B cell (primary cell): ENCODE data around the gene ACADM. TPM values are rescaled to one million over a fixed set of nuclear protein-coding genes. Genes with fewer than 3 reads are reported as not detected.

Experiments
- ATAC-seq: fragments of 200-7000 bp; cut with Tn5 transposase; one replicate; pipeline ENCODE4 v1.10.0; 2021; ENCODE audit warnings: low read depth, mild to moderate bottlenecking, moderate number of reproducible peaks, moderate library complexity
- CTCF ChIA-PET: fragments of 350-600 bp; sonication (Branson Sonifier 250); formaldehyde crosslinking; loops from one replicate; lab custom pipeline; 2021; ENCODE audit warnings: antibody characterized with exemption, inconsistent platforms; lab: Charles Lee
- POLR2A ChIA-PET: fragments of 350-600 bp; sonication (Branson Sonifier 250); formaldehyde crosslinking; loops from one replicate; lab custom pipeline; 2021; ENCODE audit warnings: antibody characterized with exemption; lab: Charles Lee
- DNase-seq: peaks from one replicate; pipeline ENCODE4 v3.0.0; 2013
- H2AFZ ChIP-seq: 2 replicates; pipeline ENCODE4 v1.6.1; 2012; ENCODE audit warnings: mild to moderate bottlenecking, low read depth, low read length; ENCODE audit not compliant: insufficient read depth, poor library complexity, severe bottlenecking
- H3K27ac ChIP-seq, 2 donors: 1 replicate in 1 of 2; 2 replicates in 1 of 2; pipeline ENCODE4 v1.5.1; 2012 to 2013; ENCODE audit warnings: low read length in 2 of 2, mild to moderate bottlenecking in 2 of 2, moderate library complexity in 1 of 2
- H3K27me3 ChIP-seq, 4 experiments: fragments of 200-600 bp in 1 of 4; sonication (generic) in 1 of 4; replicated peaks in 1 of 4; 1 replicate in 2 of 4; 2 replicates in 2 of 4; pipeline versions ENCODE4 v1.6.1 to v1.7.0; 2013 to 2016; ENCODE audit warnings: low read length in 3 of 4, mild to moderate bottlenecking in 2 of 4, mixed read lengths in 1 of 4, moderate library complexity in 1 of 4; ENCODE audit not compliant: insufficient read depth in 4 of 4, control insufficient read depth in 3 of 4; ENCODE audit errors: control extremely low read depth in 1 of 4
- H3K36me3 ChIP-seq, 2 experiments: replicated peaks in 1 of 2; 1 replicate in 1 of 2; 2 replicates in 1 of 2; pipeline versions ENCODE4 v1.6.1 to v1.7.1; 2013; ENCODE audit warnings: low read length in 1 of 2; ENCODE audit not compliant: insufficient read depth in 2 of 2, control insufficient read depth in 1 of 2; ENCODE audit errors: control extremely low read depth in 1 of 2, extremely low read depth in 1 of 2
- H3K4me1 ChIP-seq, 2 donors: fragments of 200-600 bp in 1 of 2; sonication (generic) in 1 of 2; 1 replicate in 1 of 2; 2 replicates in 1 of 2; pipeline versions ENCODE4 v1.5.1 to v1.6.1; 2013 to 2017; ENCODE audit warnings: low read length in 2 of 2; ENCODE audit not compliant: control insufficient read depth in 2 of 2, insufficient read depth in 2 of 2
- H3K4me2 ChIP-seq: replicated peaks from 2 replicates; pipeline ENCODE3; 2012; ENCODE audit warnings: mild to moderate bottlenecking, low read depth, low read length; ENCODE audit not compliant: poor library complexity, severe bottlenecking
- H3K4me3 ChIP-seq, 5 experiments: fragments of 200-600 bp in 1 of 5; sonication (generic) in 1 of 5; 1 replicate in 3 of 5; 2 replicates in 2 of 5; pipeline versions ENCODE4 v1.5.1 to v1.7.0; 2011 to 2016; ENCODE audit warnings: low read length in 4 of 5, mild to moderate bottlenecking in 4 of 5, low read depth in 2 of 5, control low read depth in 1 of 5, moderate library complexity in 1 of 5; ENCODE audit not compliant: insufficient read depth in 1 of 5; ENCODE audit errors: control extremely low read depth in 1 of 5, extremely low read depth in 1 of 5
- H3K79me2 ChIP-seq: fragments of 200-600 bp; sonication (generic); one replicate; pipeline ENCODE4 v1.6.0; 2016; ENCODE audit warnings: low read length; ENCODE audit not compliant: control insufficient read depth, insufficient read depth
- H3K9ac ChIP-seq: fragments of 200-600 bp; sonication (generic); 2 replicates; pipeline ENCODE4 v1.6.1; 2017; ENCODE audit warnings: mild to moderate bottlenecking, low read length, moderate library complexity
- H3K9me3 ChIP-seq, 3 donors: one replicate each; pipeline versions ENCODE4 v1.6.1 to v1.7.1; 2013; ENCODE audit warnings: low read length in 2 of 3; ENCODE audit not compliant: control insufficient read depth in 2 of 3, insufficient read depth in 1 of 3; ENCODE audit errors: control extremely low read depth in 1 of 3
- H4K20me1 ChIP-seq: 2 replicates; pipeline ENCODE4 v1.6.0; 2012; ENCODE audit warnings: mild to moderate bottlenecking, low read length; ENCODE audit not compliant: insufficient read depth, control insufficient read depth, poor library complexity, severe bottlenecking
- H3K27ac Mint-ChIP-seq: one replicate; pipeline ENCODE4 v1.8.0; 2021; ENCODE audit warnings: mixed read lengths
- H3K27me3 Mint-ChIP-seq: one replicate; pipeline ENCODE4 v1.8.0; 2021; ENCODE audit warnings: mixed read lengths
- H3K4me1 Mint-ChIP-seq: one replicate; pipeline ENCODE4 v1.8.0; 2021; ENCODE audit warnings: mixed read lengths
- H3K4me3 Mint-ChIP-seq: one replicate; pipeline ENCODE4 v1.8.0; 2021; ENCODE audit warnings: mixed read lengths
- H3K9me3 Mint-ChIP-seq: one replicate; pipeline ENCODE4 v1.8.0; 2022; ENCODE audit warnings: mixed read lengths; ENCODE audit not compliant: insufficient read depth
- EZH2 ChIP-seq: IDR thresholded peaks from 2 replicates; pipeline ENCODE4 v1.6.1; 2012; ENCODE audit warnings: borderline replicate concordance, low read depth, mild to moderate bottlenecking, moderate library complexity, low read length; ENCODE audit not compliant: insufficient read depth, poor library complexity, severe bottlenecking
- WGBS: methylation state at CpG from one replicate; pipeline ENCODE4 v1.1.5; 2013; ENCODE audit warnings: missing lambda C conversion rate; ENCODE audit not compliant: insufficient coverage; 5-methylcytosine and 5-hydroxymethylcytosine counted together
- intact Hi-C: fragments of 100-400 bp; cut with micrococcal nuclease; formaldehyde crosslinking; loops from one replicate; pipeline ENCODE4 v1.10.0; 2022
- polyA plus RNA-seq: library from polyadenylated mRNA; depleted of rRNA; stranded (reverse); fragments of >200 nt; gene quantifications from 2 replicates; pipeline ENCODE4 v1.2.3, GENCODE V29; 2012
- total RNA-seq, 2 donors: library from RNA; stranded (reverse); fragments of 120-200 nt in 1 of 2; gene quantifications; 1 replicate in 1 of 2; 2 replicates in 1 of 2; pipeline versions ENCODE4 v1.2.3 to v1.2.4, GENCODE V29; 2013 to 2022
- TF ChIP-seq, protein P1 (sequence below): fragments of 200-600 bp; IDR thresholded peaks from one replicate; pipeline ENCODE4 v1.8.0; 2022; ENCODE audit warnings: antibody characterized with exemption, mild to moderate bottlenecking

Gene ACADM
- total and polyA plus RNA-seq, 2 donors (not counting 1 experiment from before 2014, with no cell fraction given), result 16.4 to 53.3 TPM

DNA sequence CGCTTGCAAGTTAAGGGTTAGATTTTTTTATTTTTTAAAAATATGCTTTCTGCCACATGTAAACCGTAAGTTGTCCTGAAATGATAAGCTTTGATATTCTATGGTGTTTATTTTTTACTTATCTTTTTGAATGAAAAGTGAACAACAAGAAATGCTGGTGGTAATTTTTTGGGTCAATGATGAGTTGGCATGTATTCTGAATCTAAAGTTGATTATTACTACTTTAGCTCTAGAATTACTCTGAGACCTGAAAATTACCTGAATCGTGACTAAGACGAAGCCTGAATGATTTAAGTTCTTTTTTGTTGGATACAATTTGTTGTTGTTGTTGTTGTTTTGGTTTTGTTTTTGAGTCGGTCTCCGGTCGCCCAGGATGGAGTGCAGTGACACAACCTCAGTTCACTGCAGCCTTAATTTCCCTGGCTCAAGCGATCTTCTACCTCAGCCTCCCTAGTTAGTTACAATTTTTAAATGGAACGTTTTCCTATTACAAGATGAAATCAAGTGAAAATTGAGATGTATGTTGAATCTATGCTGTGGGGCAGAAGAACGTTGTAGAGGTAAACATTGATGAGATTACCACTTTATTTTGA is 62.5 kb downstream of the ACADM start:
- Histone ChIP-seq H3K4me2 (peak overlapping the region; percentile 89), H2AFZ (no peak overlapping the region), H3K4me1 (peaks cover 42 to 46% of the 10 kb centered on the region in 2 donors), H4K20me1 (peaks cover 52% of the 10 kb centered on the region), H3K9me3 (no peaks in the 10 kb centered on the region), H3K36me3 (peaks cover 4 to 42% of the 10 kb centered on the region in 2 experiments), H3K27ac (peak overlapping the region; percentile 77 to 90), H3K79me2 (peaks cover 43% of the 10 kb centered on the region), H3K4me3 (peak overlapping the region; percentile 76 to 99 (median 95)), H3K9ac (peak overlapping the region; percentile 97), H3K27me3 (no peaks in the 10 kb centered on the region)
- ATAC-seq (no peak), DNase-seq (no peak)
- H3K9me3 Mint-ChIP-seq, result no peaks in the 10 kb centered on the region
- peak overlapping the region; percentile 97 for H3K4me3 Mint-ChIP-seq
- H3K27me3 Mint-ChIP-seq, result no peaks in the 10 kb centered on the region
- ChIA-PET POLR2A (interaction anchor here (2.7 kb wide), 1 partner anchor 63 kb away, joined by 16 read pairs; the partner anchor contains the start of gene ACADM), CTCF (no interaction called here)
- 13% methylated on average over 1 of the region's 10 CpGs for WGBS
- peak overlapping the region; percentile 97 for H3K27ac Mint-ChIP-seq
- no peak for TF ChIP-seq EZH2
- TF ChIP-seq, protein P1, sequence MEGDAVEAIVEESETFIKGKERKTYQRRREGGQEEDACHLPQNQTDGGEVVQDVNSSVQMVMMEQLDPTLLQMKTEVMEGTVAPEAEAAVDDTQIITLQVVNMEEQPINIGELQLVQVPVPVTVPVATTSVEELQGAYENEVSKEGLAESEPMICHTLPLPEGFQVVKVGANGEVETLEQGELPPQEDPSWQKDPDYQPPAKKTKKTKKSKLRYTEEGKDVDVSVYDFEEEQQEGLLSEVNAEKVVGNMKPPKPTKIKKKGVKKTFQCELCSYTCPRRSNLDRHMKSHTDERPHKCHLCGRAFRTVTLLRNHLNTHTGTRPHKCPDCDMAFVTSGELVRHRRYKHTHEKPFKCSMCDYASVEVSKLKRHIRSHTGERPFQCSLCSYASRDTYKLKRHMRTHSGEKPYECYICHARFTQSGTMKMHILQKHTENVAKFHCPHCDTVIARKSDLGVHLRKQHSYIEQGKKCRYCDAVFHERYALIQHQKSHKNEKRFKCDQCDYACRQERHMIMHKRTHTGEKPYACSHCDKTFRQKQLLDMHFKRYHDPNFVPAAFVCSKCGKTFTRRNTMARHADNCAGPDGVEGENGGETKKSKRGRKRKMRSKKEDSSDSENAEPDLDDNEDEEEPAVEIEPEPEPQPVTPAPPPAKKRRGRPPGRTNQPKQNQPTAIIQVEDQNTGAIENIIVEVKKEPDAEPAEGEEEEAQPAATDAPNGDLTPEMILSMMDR, result no peak
- intact Hi-C loops, result loop anchor here (1.0 to 5.0 kb wide), 7 partner anchors 35 to 1992 kb away; partner anchors contain the start of genes ACADM, FPGT, LRRIQ3 and MIGA1
- H3K4me1 Mint-ChIP-seq, result peaks cover 61% of the 10 kb centered on the region

DNA sequence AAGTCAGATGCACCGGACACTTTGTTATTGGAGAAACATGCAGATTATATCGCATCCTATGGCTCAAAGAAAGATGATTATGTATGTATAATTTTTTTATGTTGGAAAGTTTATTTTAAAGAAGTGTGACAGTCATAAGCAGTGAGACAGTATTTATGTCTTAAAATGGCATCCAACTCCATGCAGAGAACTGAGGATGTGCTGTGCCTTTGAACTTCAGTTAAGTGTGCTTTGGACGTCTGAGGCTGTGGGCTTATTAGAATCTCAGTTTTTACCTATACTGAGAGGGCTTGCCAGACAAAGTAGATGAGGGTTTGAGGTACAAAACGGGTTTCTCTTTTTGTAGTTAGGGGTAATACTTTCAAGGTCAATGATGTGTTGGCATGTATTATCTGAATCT is 63.0 kb downstream of the ACADM start:
- POLR2A ChIA-PET, result no interaction called here
- H3K9ac ChIP-seq, result peak overlapping the region; percentile 97

More for the DNA sequence above, 63.0 kb downstream of the ACADM start:
- CTCF ChIA-PET, result no interaction called here
- DNase-seq (no peak), ATAC-seq (no peak)
- Histone ChIP-seq H2AFZ (no peak overlapping the region), H3K9me3 (no peaks in the 10 kb centered on the region), H3K27ac (peak overlapping the region; percentile 5 to 90), H3K4me1 (peaks cover 42 to 46% of the 10 kb centered on the region in 2 donors), H3K79me2 (peaks cover 43% of the 10 kb centered on the region), H4K20me1 (peaks cover 54% of the 10 kb centered on the region), H3K36me3 (peaks cover 4 to 47% of the 10 kb centered on the region in 2 experiments), H3K4me3 (peak overlapping the region; percentile 76 to 99 (median 95)), H3K4me2 (peak overlapping the region; percentile 89), H3K27me3 (no peaks in the 10 kb centered on the region)
- Mint-ChIP-seq H3K27me3 (no peaks in the 10 kb centered on the region), H3K4me1 (peaks cover 61% of the 10 kb centered on the region), H3K4me3 (peak overlapping the region; percentile 97), H3K27ac (peak overlapping the region; percentile 78), H3K9me3 (no peaks in the 10 kb centered on the region)
- TF ChIP-seq, protein P1, result no peak
- no peak for TF ChIP-seq EZH2
- intact Hi-C loops, result loop anchor here (2.0 to 5.0 kb wide), 4 partner anchors 35 to 1991 kb away; partner anchors contain the start of genes FPGT, LRRIQ3 and MIGA1
- 13% methylated on average over 3 of the region's 4 CpGs for WGBS
